ENCODE measurements around the gene SNX10. TPM values are rescaled to one million over a fixed set of nuclear protein-coding genes. Genes with fewer than 3 reads are reported as not detected.

Gene SNX10, protein sequence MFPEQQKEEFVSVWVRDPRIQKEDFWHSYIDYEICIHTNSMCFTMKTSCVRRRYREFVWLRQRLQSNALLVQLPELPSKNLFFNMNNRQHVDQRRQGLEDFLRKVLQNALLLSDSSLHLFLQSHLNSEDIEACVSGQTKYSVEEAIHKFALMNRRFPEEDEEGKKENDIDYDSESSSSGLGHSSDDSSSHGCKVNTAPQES
- total RNA-seq = 0.05 and 0.06 TPM in 2 replicates

GRCh38 chr7:26291699-26292538 is at the start of gene SNX10:
Gene SNX10, plus strand, starts transcription at chr7:26291862. Its CDS starts 54,581 bp downstream, at chr7:26346443.

Other genes with a start within 250 kb of the SNX10 start
- 0.29 and 1.6 TPM in 2 replicates for gene NFE2L3, start 139.7 kb upstream of the SNX10 start, total RNA-seq
- gene HNRNPA2B1, start 91.1 kb upstream of the SNX10 start, total RNA-seq = 94.3 and 110 TPM in 2 replicates
- gene CBX3, start 90.1 kb upstream of the SNX10 start, total RNA-seq = 74.3 and 87.9 TPM in 2 replicates